Stimulated activated CD8-positive, alpha-beta memory T cell treated with anti-CD3 and anti-CD28 coated beads, Interleukin-15, amount 100 ng/mL, for 48 hours (primary cell): Measurements from ENCODE around the gene ADAMTSL3.

Experiments used
- DNase-seq, 2 donors: peaks; one replicate each; pipeline ENCODE4 v3.0.0-alpha.2; 2020; ENCODE audit warnings: low read depth in 2 of 2

Gene ADAMTSL3

DNA sequence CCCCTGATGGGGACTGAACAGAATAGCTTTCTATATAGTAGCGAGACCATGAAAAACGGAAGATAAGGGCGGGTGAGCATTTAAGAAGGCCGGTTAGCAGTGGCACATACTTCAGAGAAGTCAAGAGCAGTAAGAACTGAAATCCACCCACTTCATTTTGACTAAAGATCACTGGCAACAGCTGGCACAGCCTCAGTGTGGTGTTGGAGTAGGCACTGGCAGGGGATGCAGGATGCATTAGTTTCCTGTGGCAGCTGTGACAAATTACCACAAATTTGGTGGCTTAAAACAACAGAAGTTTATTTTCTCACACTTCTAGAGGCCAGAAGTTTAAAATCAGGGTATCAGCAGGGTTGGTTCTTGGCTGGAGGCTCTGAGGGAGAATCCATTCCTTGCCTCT lies 176.5 kb downstream of the ADAMTSL3 start:
- no peak for DNase-seq

DNA sequence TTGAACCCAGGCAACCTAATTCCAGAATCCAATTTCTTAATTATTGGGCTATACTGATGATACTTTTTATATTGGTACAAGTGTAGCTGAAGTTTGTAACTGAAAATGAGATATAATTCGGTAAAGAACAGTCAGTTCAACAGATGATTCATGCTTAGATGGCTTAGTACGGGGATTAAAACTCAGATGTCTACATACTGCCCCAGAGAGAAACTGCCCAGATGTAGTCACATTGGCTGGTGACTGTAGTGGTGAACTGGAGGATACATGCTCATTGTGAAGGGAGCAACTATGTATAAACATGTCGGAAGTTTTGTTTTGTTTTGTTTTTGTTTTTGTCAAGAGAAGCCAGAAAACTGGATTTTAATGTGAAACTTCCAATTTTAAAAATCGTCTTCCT lies 179.6 kb downstream of the ADAMTSL3 start:
- no peak for DNase-seq

DNA sequence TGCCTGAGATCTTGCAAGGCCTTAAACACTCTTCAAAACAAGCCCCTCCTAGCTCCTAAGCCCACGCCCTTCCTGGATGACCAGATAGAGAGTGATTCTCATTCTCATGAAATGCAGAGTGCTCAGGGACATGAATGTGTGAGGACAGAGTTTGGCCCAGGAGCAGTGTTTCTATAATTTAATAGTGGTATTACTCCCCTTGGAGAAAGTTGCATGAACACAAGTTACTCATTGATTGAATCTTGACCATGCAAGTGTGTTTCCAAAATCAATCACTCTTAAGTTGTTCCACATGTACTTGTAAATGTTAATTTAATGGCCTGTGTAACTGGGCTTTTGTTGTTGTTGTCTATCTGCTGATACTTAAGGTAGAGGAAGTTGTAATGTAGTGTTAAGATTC lies 181.6 kb downstream of the ADAMTSL3 start:
- DNase-seq = no peak

DNA sequence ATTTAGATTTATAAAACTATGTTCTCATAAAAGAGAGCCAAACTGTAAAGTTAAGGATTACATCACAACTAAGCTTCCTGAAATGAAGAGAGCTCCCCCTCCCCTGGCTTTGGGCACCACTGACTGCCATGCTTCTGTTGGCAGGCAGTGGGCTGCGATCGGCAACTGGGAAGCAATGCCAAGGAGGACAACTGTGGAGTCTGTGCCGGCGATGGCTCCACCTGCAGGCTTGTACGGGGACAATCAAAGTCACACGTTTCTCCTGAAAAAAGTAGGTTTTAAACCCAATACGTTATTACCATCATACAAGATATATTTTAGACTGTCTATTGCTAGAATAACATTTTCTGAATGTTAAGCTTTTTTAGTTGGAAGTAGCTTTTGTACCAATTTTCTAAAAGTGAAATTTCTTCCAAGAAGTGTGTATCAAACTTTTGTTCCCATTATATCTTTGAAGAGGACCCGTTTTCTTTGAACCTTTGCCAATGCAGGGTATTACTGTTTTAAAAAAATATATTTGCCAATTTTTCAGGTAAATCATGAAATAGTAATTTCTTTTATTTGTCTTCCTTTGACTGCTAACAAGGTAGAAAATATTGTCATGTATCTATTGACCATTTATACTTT lies 184.1 kb downstream of the ADAMTSL3 start:
- no peak for DNase-seq

DNA sequence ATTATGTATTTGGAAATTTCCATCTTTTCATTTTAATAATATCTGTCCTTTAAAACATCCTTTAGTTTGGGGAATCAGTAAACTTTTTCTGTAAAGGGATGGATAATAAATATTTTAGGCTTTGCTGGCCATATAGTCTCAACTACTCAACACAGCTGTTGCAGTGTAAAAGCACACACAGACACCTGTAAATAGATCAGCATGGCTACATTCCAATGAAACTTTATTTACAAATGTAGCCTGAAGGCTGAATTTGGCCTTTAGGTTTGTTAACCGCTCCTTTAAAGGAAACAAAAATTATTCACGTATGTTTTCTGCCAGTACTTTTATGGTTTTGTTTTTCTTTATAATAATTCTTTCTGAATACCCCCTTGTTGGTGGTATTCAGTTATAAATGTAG lies 184.8 kb downstream of the ADAMTSL3 start:
- DNase-seq = no peak

DNA sequence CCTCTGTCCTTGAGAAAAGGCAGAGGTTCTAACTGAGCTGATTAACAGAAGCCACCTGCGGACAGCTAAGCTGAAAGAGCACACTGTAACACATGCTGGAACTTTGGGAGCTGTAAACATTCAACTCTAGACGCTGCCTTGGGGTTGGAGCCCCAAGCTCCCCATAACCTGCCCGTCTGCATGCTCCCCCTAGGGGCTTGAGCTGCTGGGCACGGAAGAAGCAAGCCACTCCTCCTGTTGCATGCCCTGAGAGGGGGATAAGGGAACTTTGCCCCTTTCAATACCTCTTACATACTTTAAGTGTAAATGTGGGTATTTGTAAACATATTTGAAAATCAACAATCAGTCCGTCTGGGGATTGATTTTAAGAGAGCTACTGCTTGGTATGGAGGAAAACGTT lies 188.4 kb downstream of the ADAMTSL3 start:
- no peak for DNase-seq

DNA sequence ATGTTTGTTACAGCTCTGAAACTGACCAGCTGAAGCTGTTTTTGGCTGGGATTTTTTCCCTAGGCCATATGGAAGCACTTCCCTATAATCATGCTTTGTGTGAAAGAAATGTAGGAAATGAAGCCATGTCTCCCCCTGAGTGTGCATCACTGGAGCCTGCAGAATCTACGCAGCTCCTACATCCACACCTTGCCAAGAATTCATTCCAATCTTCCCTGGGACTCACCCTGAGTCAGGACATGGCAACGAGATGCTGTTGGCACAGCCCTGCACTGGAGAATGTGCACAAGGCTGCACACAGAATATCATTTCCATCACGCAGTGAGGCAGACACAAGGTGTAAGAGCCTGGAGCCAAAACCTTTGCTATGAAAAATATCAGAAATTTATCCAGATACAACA lies 189.5 kb downstream of the ADAMTSL3 start:
- DNase-seq = no peak

DNA sequence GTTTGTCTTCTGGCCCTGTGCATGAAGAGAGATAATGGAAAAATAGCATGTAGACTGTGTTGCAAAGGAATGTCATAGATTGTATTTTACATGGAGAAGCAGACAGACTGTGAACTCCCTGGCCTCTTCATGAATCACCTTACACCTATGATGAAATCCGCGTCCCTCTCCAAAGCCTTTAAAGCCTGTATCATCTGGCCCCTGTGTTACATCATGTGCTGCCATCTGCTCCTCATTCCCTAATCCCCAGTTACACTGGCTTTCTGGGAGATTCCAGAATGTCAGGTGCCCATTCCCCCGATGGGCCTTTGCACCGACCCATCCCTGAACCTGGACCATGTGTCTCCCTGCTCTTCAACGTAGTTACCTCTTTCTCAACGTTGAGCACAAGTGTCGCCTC lies 190.8 kb downstream of the ADAMTSL3 start:
- DNase-seq = no peak

DNA sequence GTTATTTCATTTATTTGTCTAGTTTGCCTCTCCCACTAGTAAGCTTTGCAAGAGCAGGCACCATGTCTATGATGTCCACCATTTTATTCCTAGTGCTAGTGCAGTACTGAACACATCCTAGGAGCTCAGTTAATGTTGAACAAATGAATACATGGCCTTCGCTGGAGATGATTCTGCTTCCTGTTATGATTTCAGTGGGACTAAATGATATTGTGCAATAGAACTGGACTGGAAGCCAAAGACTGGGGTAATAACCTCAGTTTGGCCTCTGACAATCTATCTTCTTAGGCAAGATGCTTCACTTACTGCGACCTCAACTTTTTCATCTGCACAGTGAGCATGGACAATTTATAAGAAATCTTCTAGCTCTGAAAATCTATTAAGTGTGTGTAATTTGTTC lies 191.3 kb downstream of the ADAMTSL3 start:
- no peak for DNase-seq

DNA sequence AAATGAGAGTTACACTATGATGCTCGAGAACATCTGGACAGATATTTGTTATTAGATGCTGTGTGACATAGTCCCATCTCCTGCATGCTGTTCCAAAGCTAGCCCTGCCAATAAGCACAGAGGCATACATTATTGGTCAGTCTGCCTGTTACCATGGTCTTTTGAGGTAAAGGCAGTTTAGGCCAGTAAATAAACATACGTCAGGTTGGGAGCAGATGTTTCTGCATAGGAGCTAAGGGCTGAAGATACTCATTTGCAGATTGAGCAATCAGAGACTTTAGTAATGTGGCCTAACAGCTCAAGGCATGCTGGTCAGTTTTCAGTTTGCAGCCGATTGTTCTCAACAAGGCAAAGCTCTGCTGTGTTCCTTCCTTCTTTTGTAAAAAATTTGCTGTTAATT lies 192.9 kb downstream of the ADAMTSL3 start:
- no peak for DNase-seq

DNA sequence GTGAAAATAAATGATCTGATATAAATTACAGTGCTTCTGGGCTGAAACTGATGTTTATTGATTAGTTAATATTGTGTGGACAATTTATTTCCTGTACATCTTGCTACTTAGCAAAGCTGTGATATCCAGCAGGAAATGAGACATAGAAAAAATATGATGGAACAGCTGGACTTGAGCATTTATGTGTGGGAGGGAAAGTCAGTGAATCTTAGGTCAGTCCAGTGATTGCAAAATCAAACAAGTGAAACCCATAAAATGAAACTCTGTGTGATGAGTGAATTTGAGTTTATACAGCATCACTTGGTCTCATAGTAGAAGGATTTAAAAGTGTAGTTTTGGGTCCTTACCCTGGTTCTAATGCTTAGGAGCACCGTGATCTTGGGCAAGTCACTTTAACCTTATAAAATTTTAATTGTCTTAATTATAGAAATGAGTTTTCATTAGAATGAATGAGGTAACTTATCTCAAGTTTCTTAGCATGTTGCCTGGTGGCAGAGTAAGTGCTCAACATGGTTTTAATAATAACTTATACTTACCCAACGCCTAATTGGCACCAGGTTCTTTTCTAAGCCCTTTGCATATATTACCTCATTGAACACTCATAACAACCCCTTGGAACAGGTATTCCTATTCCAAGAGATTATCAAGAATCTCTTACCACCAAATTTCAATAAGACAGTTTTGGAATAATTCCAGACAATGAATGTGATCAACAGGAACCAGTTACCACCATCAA lies 194.6 kb downstream of the ADAMTSL3 start:
- no peak for DNase-seq

DNA sequence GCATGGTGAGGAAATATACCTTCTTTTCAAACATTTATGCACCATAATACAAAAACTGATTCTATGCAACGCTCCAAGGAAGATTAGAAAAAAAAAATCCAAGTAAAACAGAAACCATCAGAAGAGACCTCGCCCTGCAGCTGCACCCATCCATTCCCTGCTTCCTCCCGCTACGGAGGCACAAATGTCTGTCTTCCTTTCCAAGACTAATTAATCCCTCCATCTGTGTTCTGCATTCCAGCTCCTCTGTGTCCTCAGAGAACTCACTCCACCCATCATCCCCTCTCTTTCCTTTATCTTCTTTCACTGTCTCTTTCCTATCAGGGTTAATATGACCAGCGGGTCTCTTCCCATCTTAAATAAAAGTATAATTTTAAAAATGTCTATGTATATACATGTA lies 196.1 kb downstream of the ADAMTSL3 start:
- DNase-seq = no peak

DNA sequence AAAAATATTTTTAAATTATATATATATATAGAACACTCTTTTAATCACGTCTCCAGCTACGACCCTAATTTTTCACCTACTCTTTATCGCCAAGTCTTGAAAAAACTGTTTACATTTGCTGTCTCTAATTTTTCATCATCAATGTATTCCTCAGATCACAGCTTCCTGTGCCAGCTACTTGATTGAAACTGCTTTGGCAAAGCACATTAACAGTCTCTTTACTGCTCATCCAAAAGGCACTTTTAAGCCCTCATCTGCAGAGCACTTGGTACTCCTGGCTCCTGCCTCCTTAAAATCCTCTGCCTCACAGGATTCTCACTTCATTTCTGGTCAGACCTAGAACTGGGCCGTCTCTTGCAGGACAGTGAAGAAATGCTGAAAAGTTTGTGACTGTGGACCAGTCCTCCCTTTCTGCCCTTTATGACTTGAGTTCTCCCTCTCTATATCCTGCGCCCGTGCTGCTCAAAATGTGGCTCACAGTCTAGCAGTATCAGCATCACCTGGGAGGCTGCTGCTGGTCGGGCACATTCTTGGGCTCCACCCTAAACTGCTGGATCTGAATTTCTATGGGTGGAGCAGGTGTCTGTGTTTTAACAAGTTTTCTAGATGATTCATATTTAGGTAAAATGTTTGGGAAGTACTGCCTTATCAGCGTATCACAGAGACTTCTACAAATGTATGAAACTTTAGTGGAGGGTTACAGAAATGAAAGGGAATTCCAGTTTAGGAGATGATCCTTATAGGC lies 196.8 kb downstream of the ADAMTSL3 start:
- DNase-seq = no peak

DNA sequence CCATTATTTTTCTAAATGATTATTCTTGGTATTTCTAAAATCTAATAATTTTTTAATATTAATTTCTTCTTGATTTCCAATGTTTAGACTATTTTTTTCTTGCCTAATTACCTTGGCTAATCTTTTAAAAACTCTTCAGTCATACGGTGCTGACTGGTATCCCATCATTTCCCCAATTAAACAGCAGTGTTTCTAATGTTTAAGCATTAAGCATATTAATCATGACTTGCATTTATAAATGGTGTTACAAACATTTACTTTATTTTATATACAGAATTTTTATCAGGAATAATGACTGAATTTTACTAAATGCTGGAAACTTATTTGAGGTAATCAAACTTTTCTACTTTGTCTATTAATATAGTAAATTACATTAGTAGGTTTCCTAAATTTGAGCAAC lies 199.3 kb downstream of the ADAMTSL3 start:
- no peak for DNase-seq

DNA sequence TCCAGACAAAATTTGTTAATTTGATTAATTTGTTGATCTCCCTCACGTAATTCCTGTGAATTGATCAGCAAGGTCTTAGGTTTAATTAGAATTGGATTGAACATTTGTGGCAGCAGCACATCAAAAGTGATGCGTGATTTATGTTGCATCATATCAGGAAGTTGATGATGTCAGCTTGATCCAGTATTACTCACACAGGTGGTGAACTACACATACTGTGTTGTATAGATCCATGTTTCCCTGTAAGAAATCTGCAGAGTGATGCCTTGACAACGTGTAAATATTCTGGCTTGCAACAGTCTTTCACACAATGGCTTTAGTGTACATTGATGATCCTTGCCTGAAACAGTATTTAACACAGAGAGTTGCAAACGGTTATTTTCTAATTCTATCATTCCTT lies 200.4 kb downstream of the ADAMTSL3 start:
- no peak for DNase-seq

DNA sequence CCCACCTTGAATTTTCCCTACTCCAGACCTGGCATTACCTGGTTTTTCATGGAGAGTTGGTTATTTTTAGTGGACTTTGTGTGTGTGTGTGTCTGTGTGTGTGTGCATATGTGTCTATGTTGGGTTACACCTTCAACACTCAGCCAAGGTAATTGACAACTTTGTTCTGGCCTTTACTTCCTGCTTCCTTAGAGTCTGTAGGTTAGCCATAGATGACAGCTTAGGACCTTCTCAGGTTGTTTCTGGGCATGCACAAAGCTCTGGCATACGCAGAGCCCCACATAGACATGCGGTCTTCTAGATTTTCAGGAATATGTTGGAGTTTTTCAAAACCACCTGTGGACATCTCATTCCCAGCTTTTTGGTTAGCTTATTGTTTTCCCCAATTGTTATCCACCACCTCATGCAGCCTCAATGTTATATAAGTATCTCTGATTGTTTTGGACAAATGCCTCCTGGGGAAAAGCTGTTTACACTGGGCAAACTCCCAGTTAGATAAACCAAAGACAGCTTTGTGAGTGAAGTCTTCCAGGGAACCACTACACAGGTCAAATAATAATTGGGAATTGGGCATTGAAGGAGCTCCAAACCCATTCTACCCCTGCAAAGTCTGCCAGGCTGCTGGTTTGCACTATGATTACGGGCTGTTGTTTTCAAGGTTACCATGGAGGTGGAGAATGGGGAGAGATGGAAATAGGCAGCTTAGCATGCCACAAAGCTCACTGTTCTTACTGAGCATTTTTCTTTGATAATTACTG lies 201.2 kb downstream of the ADAMTSL3 start:
- no peak for DNase-seq

DNA sequence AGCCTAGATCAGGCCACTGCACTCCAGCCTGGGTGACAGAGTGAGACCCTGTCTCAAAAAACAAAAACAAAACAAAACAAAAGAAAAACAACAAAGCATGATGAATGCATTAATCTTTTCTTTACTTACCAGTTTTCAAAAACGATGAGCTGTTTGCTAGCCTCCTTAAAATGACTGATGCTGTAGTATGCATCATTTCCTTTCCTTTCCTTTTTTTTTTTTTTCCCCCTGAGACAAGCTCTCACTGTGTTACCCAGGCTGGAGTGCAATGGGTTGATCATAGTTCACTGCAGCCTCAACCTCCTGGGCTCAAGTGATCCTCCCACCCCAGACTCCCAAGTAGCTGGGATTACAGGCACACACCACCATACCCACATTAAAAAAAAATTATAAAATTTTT lies 202.0 kb downstream of the ADAMTSL3 start:
- DNase-seq = no peak

DNA sequence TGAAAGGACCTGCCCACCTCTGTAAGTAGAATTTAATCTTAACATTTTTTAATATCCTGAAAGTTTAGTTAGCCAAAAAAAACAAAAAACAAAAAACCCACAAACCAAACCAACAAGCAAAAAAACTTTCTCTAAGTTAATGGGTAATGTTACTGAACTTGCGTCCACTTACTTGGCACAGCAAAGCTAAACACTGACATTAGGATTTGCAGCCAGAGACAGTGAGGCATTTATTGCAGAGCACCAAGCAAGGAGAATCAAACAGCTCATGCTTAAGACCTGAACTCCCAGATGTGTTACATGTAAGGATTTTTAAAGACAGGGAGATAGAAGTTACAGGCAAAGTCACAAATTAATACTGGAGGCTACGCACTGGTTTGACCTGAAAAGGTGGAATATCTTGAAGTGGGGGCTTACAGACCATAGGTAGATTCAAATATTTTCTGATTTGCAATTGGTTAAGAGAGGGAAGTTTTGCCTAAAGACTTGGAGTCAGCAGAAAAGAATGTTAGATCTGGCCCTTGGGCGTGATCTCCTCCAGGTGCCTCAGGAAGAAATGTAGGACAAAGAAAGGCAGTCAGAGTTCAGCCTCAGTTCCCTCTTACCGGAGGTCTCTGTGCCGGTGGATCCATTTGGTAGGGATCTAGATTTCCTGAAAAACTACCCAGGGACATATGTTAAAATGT lies 205.0 kb downstream of the ADAMTSL3 start:
- DNase-seq = no peak

DNA sequence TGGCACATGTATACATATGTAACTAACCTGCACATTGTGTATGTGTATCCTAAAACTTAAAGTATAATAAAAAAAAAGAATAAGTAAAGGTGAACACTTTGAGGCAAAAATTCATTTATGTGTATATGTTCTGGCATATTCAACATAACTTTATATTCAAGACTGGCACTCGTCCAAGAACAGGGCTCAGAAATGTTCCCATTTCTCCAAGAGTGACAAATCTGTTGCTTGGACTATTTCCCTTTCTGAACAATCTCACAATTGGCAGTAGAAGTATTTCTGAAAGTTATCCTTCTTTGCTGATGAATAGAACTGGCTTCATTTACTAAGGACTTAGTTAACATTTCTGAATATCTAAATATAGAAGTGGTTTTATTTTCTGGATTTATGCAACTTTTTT lies 212.8 kb downstream of the ADAMTSL3 start:
- no peak for DNase-seq

DNA sequence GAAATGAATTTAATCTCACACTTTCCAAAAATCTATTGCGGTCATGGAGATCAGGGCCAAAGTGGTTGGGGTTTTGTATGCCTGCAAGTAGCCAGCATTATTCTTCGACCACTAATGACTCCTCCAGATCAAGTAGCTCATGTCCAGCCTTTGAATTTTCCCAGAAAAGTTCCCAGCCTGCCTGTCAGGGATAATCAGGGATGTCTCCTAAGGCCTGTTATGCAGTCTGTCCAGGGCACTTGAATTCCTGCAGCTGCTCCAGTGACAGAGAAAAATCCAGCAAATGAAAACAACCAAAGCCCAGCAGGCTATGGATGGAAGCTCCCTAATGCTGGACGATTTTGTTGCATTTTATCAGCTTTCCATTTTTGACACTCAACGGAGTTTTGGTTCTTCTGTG lies 215.4 kb downstream of the ADAMTSL3 start:
- DNase-seq = no peak

DNA sequence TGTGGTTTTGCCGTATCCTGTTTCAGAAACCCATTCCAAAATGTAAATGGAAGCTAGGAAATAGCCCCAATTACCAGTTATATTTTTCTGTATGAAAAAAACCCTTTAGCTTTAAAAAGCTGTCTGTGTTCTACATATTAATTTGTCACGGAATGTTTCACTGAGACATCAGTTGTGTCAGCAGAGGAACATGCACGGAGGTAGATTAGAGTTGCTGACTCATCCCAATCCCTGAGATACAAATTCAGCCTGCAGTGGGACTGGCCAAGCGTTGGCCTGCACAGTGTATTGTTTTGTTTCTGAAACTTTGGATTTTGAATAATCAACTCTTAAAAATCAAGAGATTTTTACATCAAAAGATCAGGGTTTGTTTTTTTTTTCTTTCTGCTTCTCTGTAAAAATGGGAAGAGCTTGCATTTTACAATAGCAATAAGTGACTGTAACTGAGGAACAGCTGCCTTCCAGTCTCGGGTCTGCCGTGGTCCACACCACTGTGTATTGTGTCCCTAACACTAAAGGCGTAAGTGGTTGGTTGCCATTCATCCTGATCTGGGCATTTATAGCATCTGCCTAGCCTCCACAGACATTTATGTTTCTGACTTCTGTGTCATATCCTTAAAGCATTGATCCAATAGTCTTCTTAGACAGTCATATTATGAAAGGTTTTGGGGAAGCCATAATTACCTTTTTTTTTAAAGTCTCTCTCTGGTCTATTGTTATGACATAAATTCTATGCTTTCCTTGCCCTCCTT lies 218.1 kb downstream of the ADAMTSL3 start:
- DNase-seq = no peak
